Epidermal melanocyte (primary cell): ENCODE results near the gene SCN8A.
A peak's percentile ranks its signal among the peaks of the same experiment; 100 is the strongest.
"Not testable (repeated sequence)": the region's sequence is repeated elsewhere in the genome, so short reads cannot be mapped to it uniquely, and the experiment has no call there.

Source experiments
- DNase-seq: peaks from one replicate; pipeline ENCODE4 v3.0.0; 2011; ENCODE audit warnings: low spot score; ENCODE audit not compliant: insufficient read length

The SCN8A gene

GRCh38 chr12:51591016-51591901 lies at the start of gene SCN8A:
SCN8A (plus strand) TSS chr12:51591233; CDS start chr12:51662818, 71,585 bp downstream.
- no peak for DNase-seq

GRCh38 chr12:51546097-51546496 lies 44.9 kb upstream of the SCN8A start:
- DNase-seq, result no peak

- DNase-seq, result no peak
Measured at GRCh38 chr12:51547606-51548005, 43.4 kb upstream of the SCN8A start.

GRCh38 chr12:51548241-51548640 lies 42.8 kb upstream of the SCN8A start:
- no peak for DNase-seq

GRCh38 chr12:51549637-51550036 lies 41.4 kb upstream of the SCN8A start:
- DNase-seq, result no peak

GRCh38 chr12:51568271-51569032 lies 22.6 kb upstream of the SCN8A start:
- DNase-seq, result not testable (repeated sequence)

GRCh38 chr12:51579321-51579850 lies 11.6 kb upstream of the SCN8A start:
- DNase-seq, result no peak

GRCh38 chr12:51589060-51589459 lies 2.0 kb upstream of the SCN8A start:
- DNase-seq, result no peak

- DNase-seq, result no peak
Measured at GRCh38 chr12:51589557-51590176, 1.4 kb upstream of the SCN8A start.

GRCh38 chr12:51590347-51591015 lies 552 bp upstream of the SCN8A start:
- DNase-seq, result peak; percentile 57

GRCh38 chr12:51592034-51592705 lies 1.1 kb downstream of the SCN8A start:
- peak; percentile 32 for DNase-seq

- no peak for DNase-seq
Measured at GRCh38 chr12:51593021-51593420, 2.0 kb downstream of the SCN8A start.

- no peak for DNase-seq
Measured at GRCh38 chr12:51593539-51593938, 2.5 kb downstream of the SCN8A start.

- DNase-seq, result no peak
Measured at GRCh38 chr12:51598156-51598555, 7.1 kb downstream of the SCN8A start.

GRCh38 chr12:51600721-51601120 lies 9.7 kb downstream of the SCN8A start:
- DNase-seq, result no peak

- DNase-seq, result no peak
Measured at GRCh38 chr12:51601241-51601640, 10.2 kb downstream of the SCN8A start.

- not testable (repeated sequence) for DNase-seq
Measured at GRCh38 chr12:51605896-51606295, 14.9 kb downstream of the SCN8A start.

GRCh38 chr12:51607197-51607596 lies 16.2 kb downstream of the SCN8A start:
- not testable (repeated sequence) for DNase-seq

- DNase-seq, result no peak
Measured at GRCh38 chr12:51620448-51620847, 29.4 kb downstream of the SCN8A start.

- DNase-seq, result no peak
Measured at GRCh38 chr12:51621156-51621922, 30.3 kb downstream of the SCN8A start.
